ENCODE data around the gene FHOD1. TPM values are rescaled to one million over a fixed set of nuclear protein-coding genes. Genes with fewer than 3 reads are reported as not detected.

The FHOD1 gene
- total and polyA plus RNA-seq, 10 of the 15 experiments (the other 5 are each of a cell fraction or from before 2014, with no cell fraction given) = 8.9 to 65.7 (median 18.1) TPM

DNA sequence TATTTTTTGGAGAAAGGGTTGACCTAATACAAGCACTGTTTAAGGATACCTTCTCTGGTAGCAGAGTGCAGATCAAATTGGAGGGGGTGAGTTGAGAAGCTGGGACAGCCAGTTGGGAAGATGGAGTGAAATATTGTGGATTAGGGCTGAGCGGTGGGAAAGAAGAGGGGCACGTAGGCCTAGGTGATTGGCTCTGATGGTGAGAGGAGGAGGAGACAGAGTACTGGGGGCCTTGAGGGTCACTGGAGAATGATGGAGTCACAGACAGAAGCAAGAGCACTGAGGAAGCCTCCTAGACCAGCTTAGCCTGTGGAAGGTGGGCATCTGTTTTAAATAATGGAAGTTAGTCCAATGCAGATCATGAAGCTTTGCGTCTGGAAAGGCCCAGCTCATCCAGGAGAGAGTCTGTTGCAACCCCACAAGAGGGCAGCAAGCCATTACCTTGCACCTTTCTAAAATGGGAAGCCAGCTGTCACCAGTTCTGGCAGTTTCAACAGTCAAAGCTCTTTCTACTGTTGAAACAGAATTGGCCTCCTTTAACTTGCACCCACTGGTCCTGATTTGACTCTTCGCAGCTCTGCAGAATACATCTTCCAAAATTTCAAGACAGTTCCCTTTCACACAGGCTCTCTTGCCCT is 13.3 kb upstream of the FHOD1 start (continued):
- TF ChIP-seq, protein P1, sequence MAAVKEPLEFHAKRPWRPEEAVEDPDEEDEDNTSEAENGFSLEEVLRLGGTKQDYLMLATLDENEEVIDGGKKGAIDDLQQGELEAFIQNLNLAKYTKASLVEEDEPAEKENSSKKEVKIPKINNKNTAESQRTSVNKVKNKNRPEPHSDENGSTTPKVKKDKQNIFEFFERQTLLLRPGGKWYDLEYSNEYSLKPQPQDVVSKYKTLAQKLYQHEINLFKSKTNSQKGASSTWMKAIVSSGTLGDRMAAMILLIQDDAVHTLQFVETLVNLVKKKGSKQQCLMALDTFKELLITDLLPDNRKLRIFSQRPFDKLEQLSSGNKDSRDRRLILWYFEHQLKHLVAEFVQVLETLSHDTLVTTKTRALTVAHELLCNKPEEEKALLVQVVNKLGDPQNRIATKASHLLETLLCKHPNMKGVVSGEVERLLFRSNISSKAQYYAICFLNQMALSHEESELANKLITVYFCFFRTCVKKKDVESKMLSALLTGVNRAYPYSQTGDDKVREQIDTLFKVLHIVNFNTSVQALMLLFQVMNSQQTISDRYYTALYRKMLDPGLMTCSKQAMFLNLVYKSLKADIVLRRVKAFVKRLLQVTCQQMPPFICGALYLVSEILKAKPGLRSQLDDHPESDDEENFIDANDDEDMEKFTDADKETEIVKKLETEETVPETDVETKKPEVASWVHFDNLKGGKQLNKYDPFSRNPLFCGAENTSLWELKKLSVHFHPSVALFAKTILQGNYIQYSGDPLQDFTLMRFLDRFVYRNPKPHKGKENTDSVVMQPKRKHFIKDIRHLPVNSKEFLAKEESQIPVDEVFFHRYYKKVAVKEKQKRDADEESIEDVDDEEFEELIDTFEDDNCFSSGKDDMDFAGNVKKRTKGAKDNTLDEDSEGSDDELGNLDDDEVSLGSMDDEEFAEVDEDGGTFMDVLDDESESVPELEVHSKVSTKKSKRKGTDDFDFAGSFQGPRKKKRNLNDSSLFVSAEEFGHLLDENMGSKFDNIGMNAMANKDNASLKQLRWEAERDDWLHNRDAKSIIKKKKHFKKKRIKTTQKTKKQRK (IDR thresholded peaks at IDR 0.05; ENCODE audit: low read depth, low read length) = no peak

DNA sequence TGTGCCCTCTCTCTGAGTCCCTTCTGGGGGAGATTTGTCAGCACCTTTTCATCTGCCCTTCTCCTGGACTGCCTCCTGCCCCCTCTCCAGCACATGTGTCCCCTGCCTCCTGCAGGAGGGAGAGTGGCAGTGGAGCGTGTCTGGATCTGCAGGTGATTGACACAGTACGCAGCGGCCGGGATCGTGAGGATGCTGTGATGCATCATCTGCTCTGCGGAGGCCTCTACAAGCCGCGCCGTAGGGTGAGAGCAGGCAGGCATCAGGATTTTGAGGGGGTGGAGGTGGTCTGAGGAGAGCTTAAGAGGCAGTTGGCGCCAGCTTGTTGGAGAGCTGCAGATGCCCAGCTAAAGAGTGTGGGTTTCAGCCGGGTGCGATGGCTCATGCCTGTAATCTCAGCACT is 12.4 kb upstream of the FHOD1 start:
- no peak for TF ChIP-seq GATAD2B (conservative IDR thresholded peaks at IDR 0.05; ENCODE audit: low read depth)
- TF ChIP-seq MEF2A (IDR thresholded peaks at IDR 0.05; ENCODE audit: insufficient read depth, low read depth, low read length) = no peak
- no peak for TF ChIP-seq SPI1 (IDR thresholded peaks at IDR 0.05; ENCODE audit: borderline replicate concordance, insufficient read depth, low read depth, low read length)
- TF ChIP-seq BMI1 (IDR thresholded peaks at IDR 0.05; ENCODE audit: borderline replicate concordance) = no peak
- TF ChIP-seq, protein P2, sequence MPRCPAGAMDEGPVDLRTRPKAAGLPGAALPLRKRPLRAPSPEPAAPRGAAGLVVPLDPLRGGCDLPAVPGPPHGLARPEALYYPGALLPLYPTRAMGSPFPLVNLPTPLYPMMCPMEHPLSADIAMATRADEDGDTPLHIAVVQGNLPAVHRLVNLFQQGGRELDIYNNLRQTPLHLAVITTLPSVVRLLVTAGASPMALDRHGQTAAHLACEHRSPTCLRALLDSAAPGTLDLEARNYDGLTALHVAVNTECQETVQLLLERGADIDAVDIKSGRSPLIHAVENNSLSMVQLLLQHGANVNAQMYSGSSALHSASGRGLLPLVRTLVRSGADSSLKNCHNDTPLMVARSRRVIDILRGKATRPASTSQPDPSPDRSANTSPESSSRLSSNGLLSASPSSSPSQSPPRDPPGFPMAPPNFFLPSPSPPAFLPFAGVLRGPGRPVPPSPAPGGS (IDR thresholded peaks at IDR 0.05; ENCODE audit: borderline replicate concordance, insufficient read depth, low read depth, low read length, poor library complexity, severe bottlenecking) = no peak
- TF ChIP-seq DPF2 (IDR thresholded peaks at IDR 0.05) = no peak
- FAIRE-seq (no peak), ATAC-seq (no peak), DNase-seq (ENCODE audit: low read depth, low spot score) (no peak)
- intact Hi-C loops (cut with micrococcal nuclease; ENCODE audit: unreplicated experiment) = loop anchor here (2.0 kb wide), 1 partner anchor 79 kb away; no protein-coding TSS in a partner anchor
- POLR2A ChIA-PET = no interaction called here
- in situ Hi-C loops (cut with MboI) = no loop called here
- SMC1A ChIA-PET (ENCODE audit: uncharacterized antibody, unreplicated experiment) = interaction anchor here (1.1 to 2.0 kb wide), 4 partner anchors 10 to 288 kb away, joined by 3 to 39 read pairs (median 6); partner anchors contain the start of gene FHOD1
- no peaks in the 10 kb centered on the region for H4K20me1 ChIP-seq (ENCODE audit: control insufficient read depth, insufficient read depth)
- H3K9ac ChIP-seq (ENCODE audit: control insufficient read depth, insufficient read depth, low read length) = no peak overlapping the region
- H2AFZ ChIP-seq (ENCODE audit: control insufficient read depth, low read depth, low read length) = no peak overlapping the region
- H3K9me3 ChIP-seq (replicated peaks; ENCODE audit: control insufficient read depth, insufficient read depth, low read length) = no peaks in the 10 kb centered on the region
- H3K4me1 ChIP-seq (ENCODE audit: control insufficient read depth, insufficient read depth, low read length) = no peaks in the 10 kb centered on the region
- no peaks in the 10 kb centered on the region for H3K79me2 ChIP-seq (ENCODE audit: control insufficient read depth, insufficient read depth, low read length)
- WGBS (ENCODE audit: insufficient coverage, insufficient replicate concordance, low lambda C conversion rate, missing lambda C conversion rate) = 90% methylated on average over 12 of the region's 12 CpGs
- H3K4me2 ChIP-seq (ENCODE audit: control insufficient read depth, insufficient read depth) = no peak overlapping the region
- H3K4me3 ChIP-seq = no peak overlapping the region
- H3K36me3 ChIP-seq (ENCODE audit: control insufficient read depth in 2 of 2, insufficient read depth in 2 of 2, low read length in 1 of 2) = no peaks in the 10 kb centered on the region; a peak in 1 of 4 replicates
- no TSS peak for BruUV-seq (replicated peaks)
- no peak overlapping the region for H3K27ac ChIP-seq (ENCODE audit: control insufficient read depth, insufficient read depth)
- H3K27me3 ChIP-seq (replicated peaks in 1 of 2; ENCODE audit: control insufficient read depth in 2 of 2, insufficient read depth in 2 of 2, low read length in 1 of 2) = no peaks in the 10 kb centered on the region
- CTCF ChIA-PET = interaction anchor here (1.2 to 3.6 kb wide), 14 partner anchors 10 to 255 kb away, joined by 4 to 78 read pairs (median 6); partner anchors contain the start of genes FHOD1, PLEKHG4 and SLC9A5
- RAD21 ChIA-PET (ENCODE audit: unreplicated experiment) = interaction anchor here (0.7 to 2.5 kb wide), 9 partner anchors 12 to 254 kb away, joined by 3 to 73 read pairs (median 4); partner anchors contain the start of gene FHOD1

Data from GM12878 (cell line).